ENCODE results near the gene OGA. TPM values are rescaled to one million over a fixed set of nuclear protein-coding genes. Genes with fewer than 3 reads are reported as not detected.
A peak's percentile ranks its signal among the peaks of the same experiment; 100 is the strongest.

Gene OGA
- total RNA-seq (100 to 1,000 TPM; 143 to 234 (median 172) TPM), polyA plus RNA-seq (10 to 100 TPM; 65.7 to 87.0 (median 68.3) TPM)
- long read RNA-seq, donor 1, full-length matches to known transcripts = 10 of 24 reads
- long read RNA-seq, donor 1, partial matches to known transcripts = 14 of 24 reads
- long read RNA-seq, donor 1, other reads (novel, unspliced or antisense) = 0 of 24 reads
- long read RNA-seq, donor 2, full-length matches to known transcripts = 3 of 3 reads
- long read RNA-seq, donor 2, partial matches to known transcripts = 0 of 3 reads
- long read RNA-seq, donor 2, other reads (novel, unspliced or antisense) = 0 of 3 reads

DNA sequence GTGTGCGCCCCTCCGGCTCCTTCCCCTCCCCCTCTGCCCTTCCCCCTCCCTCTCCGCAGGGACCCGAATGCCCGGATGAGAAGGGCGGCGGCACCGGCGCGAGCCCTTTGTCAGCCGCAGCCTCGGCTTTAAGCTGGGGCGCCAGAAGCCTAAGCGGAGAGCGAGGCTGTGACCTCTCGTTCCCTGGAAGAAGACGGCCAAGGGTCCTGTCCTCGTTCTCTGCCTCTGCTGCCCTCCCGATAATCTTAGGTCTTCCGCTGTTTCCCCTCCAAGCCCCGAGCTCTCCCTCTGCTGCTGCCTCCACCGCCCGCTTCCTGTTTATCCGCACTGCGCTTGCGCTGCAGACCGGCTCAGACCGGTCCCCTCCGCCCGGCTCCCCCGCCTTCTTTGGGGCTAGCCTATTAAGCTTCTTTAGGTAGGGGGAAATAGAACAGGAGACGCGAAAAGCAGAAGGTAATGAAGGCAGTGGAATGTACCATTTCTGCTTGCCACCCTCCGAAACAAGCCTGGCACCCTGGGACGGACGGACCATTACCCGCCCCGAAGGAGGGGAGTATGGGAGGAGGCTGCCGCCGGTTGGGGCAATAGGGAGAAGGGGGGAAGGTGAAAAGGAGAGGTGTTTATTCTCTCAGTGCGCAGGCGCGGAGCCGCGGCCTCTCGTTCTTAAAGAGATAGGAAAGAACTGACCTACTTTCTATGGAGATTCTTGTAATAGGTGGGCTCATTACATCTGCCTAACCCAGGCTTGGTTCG, at the start of gene OGA:
Gene OGA, minus strand, starts transcription at position 326 of the 753 bp plus-strand sequence. CDS start 422 bp downstream, outside the sequence.
- Histone ChIP-seq H3K27ac (peak within 1 kb of the TSS; percentile 95 to 99 (median 97)), H3K36me3 (peaks cover 0 to 5% (median 0%) of the 10 kb centered on the region in 6 donors), H3K4me1 (peaks cover 15 to 56% (median 36%) of the 10 kb centered on the region in 6 donors), H3K27me3 (replicated peaks in 1 of 7) (no peaks in the 10 kb centered on the region), H3K9me3 (no peaks in the 10 kb centered on the region), H3K4me3 (peak within 1 kb of the TSS; percentile 91 to 100 (median 99))
- DNase-seq = peak; percentile 99
- TF ChIP-seq, protein P1, sequence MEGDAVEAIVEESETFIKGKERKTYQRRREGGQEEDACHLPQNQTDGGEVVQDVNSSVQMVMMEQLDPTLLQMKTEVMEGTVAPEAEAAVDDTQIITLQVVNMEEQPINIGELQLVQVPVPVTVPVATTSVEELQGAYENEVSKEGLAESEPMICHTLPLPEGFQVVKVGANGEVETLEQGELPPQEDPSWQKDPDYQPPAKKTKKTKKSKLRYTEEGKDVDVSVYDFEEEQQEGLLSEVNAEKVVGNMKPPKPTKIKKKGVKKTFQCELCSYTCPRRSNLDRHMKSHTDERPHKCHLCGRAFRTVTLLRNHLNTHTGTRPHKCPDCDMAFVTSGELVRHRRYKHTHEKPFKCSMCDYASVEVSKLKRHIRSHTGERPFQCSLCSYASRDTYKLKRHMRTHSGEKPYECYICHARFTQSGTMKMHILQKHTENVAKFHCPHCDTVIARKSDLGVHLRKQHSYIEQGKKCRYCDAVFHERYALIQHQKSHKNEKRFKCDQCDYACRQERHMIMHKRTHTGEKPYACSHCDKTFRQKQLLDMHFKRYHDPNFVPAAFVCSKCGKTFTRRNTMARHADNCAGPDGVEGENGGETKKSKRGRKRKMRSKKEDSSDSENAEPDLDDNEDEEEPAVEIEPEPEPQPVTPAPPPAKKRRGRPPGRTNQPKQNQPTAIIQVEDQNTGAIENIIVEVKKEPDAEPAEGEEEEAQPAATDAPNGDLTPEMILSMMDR (IDR thresholded peaks at IDR 0.05 in 8 of 11, conservative IDR thresholded peaks at IDR 0.05 in 3 of 11) = peak in 2 of 11 experiments; percentile 16 to 18
- TF ChIP-seq POLR2A (IDR thresholded peaks at IDR 0.05) = peak; percentile 70 to 96 (median 94)
- peak; percentile 99 for TF ChIP-seq POLR2AphosphoS5 (IDR thresholded peaks at IDR 0.05)
- intact Hi-C loops (cut with DNase I; ENCODE audit: low total_unique reads) = no loop called here
- WGBS, 5 donors = 1% methylated on average over 29 to 47 of the region's 47 CpGs

DNA sequence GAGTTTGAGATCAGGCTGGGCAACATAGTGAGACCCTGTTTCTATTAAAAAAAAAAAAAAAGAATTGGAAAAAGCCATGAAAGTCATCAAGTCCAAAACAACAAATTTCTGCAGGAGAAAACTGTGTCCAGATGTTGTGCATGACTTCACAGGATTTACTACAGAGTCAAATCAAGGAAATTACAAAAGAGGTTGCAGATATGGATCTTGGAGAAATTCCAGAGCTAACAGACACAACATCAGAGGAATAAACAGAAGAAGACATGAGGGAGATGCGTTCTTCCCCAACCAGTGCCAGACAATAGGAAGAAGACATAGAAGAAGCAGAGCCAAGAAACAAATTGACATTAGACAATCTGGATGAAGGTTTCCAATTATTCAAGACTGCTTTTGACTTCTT, 49.7 kb upstream of the OGA start:
- Histone ChIP-seq H3K27ac (no peak overlapping the region), H3K36me3 (peaks cover 0 to 31% (median under 1%) of the 10 kb centered on the region in 6 donors), H3K4me1 (no peaks in the 10 kb centered on the region), H3K9me3 (peaks cover 0 to 10% (median 0%) of the 10 kb centered on the region in 8 donors), H3K27me3 (replicated peaks in 1 of 7) (no peaks in the 10 kb centered on the region), H3K4me3 (no peak overlapping the region)
- no peak for DNase-seq
- 55 to 88% (median 77%) methylated on average over 1 of the region's 1 CpG for WGBS, 5 donors
- no peak for TF ChIP-seq POLR2A (IDR thresholded peaks at IDR 0.05)
- no peak for TF ChIP-seq POLR2AphosphoS5 (IDR thresholded peaks at IDR 0.05)
- TF ChIP-seq, protein P1 (IDR thresholded peaks at IDR 0.05 in 8 of 11, conservative IDR thresholded peaks at IDR 0.05 in 3 of 11) = no peak
- intact Hi-C loops (cut with DNase I; ENCODE audit: low total_unique reads) = no loop called here

DNA sequence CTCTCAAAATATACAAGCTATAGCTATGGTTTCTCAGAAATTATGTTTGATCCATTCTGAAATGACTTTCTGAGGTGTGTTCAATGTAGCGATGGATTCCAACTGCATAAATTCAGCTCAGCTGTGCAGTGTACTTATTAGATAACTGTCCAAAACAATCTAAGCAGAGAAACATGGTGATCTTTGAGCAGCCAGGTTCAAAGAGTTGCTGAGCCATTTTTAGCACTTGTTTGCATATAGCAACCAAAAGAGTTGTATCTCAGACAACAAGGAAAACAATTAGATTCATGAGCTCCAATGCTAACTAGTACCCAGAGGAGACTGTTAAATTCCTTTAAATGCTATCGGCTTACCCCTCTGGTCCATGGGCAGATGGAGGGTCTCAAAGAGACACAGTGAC, 41.3 kb upstream of the OGA start:
- Histone ChIP-seq H3K36me3 (peaks cover 0 to 34% (median 5%) of the 10 kb centered on the region in 6 donors), H3K27me3 (replicated peaks in 1 of 7) (no peaks in the 10 kb centered on the region), H3K9me3 (peaks cover 0 to 15% (median 14%) of the 10 kb centered on the region in 8 donors), H3K4me1 (peaks cover 0 to 20% (median 7%) of the 10 kb centered on the region in 6 donors), H3K27ac (peak overlapping the region in 2 of 8 donors; percentile 34 to 39), H3K4me3 (no peak overlapping the region)
- intact Hi-C loops (cut with DNase I; ENCODE audit: low total_unique reads) = no loop called here
- 91 to 96% (median 93%) methylated on average over 2 of the region's 2 CpGs for WGBS, 5 donors
- DNase-seq = no peak
- TF ChIP-seq, protein P1 (IDR thresholded peaks at IDR 0.05 in 8 of 11, conservative IDR thresholded peaks at IDR 0.05 in 3 of 11) = no peak
- TF ChIP-seq POLR2A (IDR thresholded peaks at IDR 0.05) (no peak), POLR2AphosphoS5 (IDR thresholded peaks at IDR 0.05) (no peak)
